Activated T-helper 9 cell treated with anti-CD3 and anti-CD28 coated beads, Interleukin-2, amount 50 U/mL, for 16 hours (primary cell): ENCODE data around the gene OPN4.
"Not testable (repeated sequence)": the region's sequence is repeated elsewhere in the genome, so short reads cannot be mapped to it uniquely, and the experiment has no call there.

Experiments used
- DNase-seq: peaks from one replicate; pipeline ENCODE4 v3.0.0-alpha.2; 2020; ENCODE audit warnings: low read depth

Gene OPN4

DNA sequence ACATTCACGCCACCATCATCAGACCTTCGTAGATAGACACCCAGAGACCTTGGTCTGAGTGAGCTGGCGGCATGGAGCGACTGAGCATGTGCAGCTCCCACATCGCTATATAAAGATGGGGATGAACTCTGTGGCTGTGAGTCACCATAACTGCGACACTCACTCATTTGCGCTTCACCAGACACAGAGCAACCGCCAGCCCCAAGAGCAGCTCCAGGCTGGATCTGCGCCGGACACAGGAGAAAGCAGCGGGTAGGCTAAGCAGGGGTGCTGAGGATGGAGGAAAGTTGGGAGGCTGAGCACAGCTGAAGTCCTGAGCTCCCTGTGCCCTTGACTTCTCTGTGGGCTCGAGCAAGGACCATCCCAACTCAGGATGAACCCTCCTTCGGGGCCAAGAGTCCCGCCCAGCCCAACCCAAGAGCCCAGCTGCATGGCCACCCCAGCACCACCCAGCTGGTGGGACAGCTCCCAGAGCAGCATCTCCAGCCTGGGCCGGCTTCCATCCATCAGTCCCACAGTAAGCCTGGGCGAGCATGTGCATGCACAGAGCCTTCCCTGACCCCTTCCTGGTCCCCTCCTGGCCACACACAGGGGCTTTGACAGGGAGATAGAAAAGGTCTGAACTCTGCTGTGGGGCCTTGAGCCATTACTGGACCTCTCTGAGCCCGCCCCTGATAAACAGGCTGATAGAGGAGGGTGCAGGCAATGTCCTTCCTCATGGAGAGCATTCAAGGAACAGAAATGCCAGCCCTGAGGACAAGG, at the start of gene OPN4:
Gene OPN4, plus strand, starts transcription at position 137 of the 762 bp plus-strand sequence. Its CDS starts 237 bp downstream, at position 374.
- no peak for DNase-seq

GRCh38 chr10:86607674-86608073, 46.7 kb upstream of the OPN4 start:
- DNase-seq: no peak

DNA sequence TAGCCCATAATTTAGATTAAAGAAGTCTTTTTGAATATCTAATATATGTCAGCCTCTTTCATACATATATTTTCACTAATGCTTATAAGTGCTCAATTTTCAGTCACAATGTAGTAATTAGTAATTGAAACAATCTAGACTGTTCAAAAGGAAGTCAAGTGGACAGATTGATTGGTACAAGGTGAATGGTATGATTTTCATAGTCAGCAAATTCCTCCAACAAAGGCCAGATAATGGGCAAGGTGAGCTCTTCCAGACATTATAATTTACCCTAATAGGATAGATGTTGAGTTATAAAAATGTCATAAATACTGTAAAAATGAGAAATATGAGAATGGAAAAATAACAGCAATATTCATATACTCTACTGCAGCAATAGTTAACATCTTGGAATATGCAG, 44.4 kb upstream of the OPN4 start:
- DNase-seq: no peak

GRCh38 chr10:86611386-86611785, 43.0 kb upstream of the OPN4 start:
- DNase-seq: no peak

GRCh38 chr10:86613096-86613495, 41.3 kb upstream of the OPN4 start:
- no peak for DNase-seq

GRCh38 chr10:86613905-86614304, 40.4 kb upstream of the OPN4 start:
- DNase-seq: no peak

- DNase-seq: no peak
Measured at GRCh38 chr10:86614853-86615252, 39.5 kb upstream of the OPN4 start.

GRCh38 chr10:86617278-86617677, 37.1 kb upstream of the OPN4 start:
- not testable (repeated sequence) for DNase-seq

GRCh38 chr10:86628311-86628710, 26.0 kb upstream of the OPN4 start:
- no peak for DNase-seq

- no peak for DNase-seq
Measured at GRCh38 chr10:86630079-86630478, 24.3 kb upstream of the OPN4 start.

DNA sequence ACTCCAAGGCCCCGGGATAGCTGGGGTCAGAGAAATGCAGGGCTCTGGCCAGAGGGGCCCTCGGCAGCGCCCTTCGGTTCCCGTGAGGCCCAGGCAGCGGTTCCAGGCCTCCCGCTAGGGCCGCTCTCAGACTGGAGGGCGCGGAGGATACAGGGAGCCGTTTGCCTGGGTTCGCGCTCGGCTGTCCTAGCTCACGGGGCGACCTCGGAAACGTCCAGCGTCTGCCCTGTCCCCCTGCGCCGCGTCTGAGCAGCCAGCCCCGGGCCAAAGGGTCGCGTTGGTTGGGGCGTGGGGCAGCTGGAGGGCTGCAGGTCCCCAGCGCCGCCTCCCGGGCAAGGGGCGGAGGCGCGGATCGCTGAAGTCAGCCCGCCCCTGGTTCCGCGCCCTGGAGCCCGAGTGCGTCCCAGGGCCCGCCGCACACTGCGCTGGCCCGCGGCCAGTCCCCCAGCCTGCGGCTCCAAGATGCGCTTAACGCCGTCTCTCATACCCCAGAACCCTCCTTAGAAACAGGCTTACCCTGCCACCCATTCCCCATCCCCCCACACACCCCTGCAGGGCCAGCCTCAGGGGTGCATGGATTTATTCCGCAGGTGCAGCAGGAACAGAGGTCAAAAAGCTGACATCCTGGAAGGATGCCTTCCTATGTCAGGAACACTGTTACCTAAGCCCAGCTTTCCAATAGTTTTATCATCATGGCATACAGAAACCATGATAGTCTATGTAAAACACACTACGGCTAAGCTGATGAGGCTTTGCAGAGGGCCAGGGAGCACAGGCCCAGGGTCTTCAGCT, 22.1 kb upstream of the OPN4 start:
- no peak for DNase-seq

- no peak for DNase-seq
Measured at GRCh38 chr10:86632951-86633350, 21.4 kb upstream of the OPN4 start.

DNA sequence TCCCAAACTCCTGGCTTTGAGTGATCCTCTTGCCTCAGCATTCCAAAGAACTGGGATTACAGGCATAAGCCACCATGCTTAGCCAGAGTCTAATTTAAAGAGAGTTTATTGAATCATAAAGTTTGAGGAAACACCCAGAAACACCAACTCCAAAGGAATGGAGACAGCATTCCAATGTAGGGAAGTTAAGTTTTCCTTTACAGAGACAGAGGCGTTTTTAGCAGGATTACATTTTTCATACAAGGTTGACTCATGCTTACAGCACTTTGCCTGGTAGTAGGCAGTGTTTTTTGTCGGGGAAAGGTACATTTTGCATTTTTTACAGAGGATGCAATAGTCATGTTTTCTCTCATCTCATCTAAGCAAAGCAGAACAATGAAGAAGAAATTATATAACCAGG, 18.9 kb upstream of the OPN4 start:
- no peak for DNase-seq

- no peak for DNase-seq
Measured at GRCh38 chr10:86636311-86636710, 18.0 kb upstream of the OPN4 start.

- DNase-seq: no peak
Measured at GRCh38 chr10:86642021-86642420, 12.3 kb upstream of the OPN4 start.

- no peak for DNase-seq
Measured at GRCh38 chr10:86642499-86642898, 11.8 kb upstream of the OPN4 start.

- DNase-seq: no peak
Measured at GRCh38 chr10:86644152-86644793, 10.1 kb upstream of the OPN4 start.

- no peak for DNase-seq
Measured at GRCh38 chr10:86644794-86645445, 9.4 kb upstream of the OPN4 start.

DNA sequence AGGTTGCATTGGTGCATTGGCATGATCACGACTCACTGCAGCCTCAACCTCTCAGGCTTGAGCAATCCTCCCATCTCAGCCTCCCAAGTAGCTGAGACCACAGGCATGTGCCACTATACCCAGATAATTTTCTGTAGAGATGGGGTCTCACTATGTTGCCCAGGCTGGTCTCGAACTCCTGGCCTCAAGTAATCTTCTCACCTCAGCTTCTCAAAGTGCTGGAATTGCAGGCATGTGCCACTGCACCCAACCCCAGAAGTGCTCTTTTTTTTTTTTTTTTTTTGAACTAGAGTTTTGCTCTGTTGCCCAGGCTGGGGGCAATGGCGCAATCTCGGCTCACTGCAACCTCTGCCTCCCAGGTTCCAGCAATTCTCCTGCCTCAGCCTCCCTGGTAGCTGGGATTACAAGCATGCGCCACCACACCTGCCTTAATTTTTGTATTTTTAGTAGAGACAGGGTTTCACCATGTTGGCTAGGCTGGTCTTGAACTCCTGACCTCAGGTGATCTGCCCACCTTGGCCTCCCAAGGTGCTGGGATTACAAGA, 8.7 kb upstream of the OPN4 start:
- not testable (repeated sequence) for DNase-seq

DNA sequence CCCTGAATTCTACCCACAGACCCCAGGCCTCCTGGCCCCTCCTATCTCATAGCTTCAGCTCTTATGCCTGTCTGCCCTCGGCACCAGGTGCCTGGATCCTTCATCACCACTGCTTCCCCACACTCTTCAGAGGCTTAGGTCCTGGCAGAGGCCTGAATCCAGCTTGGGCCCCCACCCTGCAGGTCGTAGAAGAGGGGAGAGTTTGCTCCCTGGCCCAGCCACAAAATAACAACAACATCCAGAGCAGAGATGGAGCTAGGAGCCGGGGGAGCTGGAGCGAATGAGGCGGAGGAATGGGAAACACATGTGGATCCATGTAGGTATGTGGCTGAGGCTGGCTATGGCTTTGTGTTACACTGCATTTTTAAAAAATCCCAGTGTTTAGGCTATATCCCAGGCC, 7.8 kb upstream of the OPN4 start:
- DNase-seq: no peak

DNA sequence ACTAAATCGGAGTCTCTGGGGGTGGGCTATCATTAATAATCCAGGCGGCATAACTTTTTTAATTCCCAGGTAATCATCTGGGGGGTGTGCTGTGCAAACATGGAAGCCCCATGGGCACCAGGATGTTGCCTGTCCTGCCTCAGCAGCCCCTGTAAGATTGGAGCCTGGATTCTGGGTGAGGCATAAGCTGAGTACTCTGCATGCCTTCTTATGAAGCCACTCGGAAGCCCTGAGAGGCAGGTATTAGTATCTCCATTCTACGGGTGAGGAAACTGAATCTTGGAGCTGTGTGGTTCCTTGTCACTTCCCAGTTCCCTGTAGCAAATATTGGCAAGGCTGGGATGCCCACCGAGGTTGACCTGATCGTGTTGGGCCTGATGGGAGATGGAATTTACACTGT, 7.4 kb upstream of the OPN4 start:
- no peak for DNase-seq
